GM18951 (cell line): Measurements from ENCODE around the gene PRRG2.

Source experiments
- POLR2A ChIP-seq: IDR thresholded peaks from 4 replicates; pipeline ENCODE4 v1.6.1; 2011; ENCODE audit warnings: mild to moderate bottlenecking; ENCODE audit not compliant: insufficient read length, insufficient read depth; ENCODE audit errors: extremely low read depth
- in situ Hi-C: fragments of 300-500 bp; cut with MboI; formaldehyde crosslinking; loops from one replicate; pipeline ENCODE4 v1.12.0; 2022; ENCODE audit warnings: low sequenced_read_pairs, mixed read lengths, inconsistent platforms; ENCODE audit not compliant: unreplicated experiment

Gene PRRG2

GRCh38 chr19:49588365-49589122, 7.4 kb downstream of the PRRG2 start:
- no peak for TF ChIP-seq POLR2A
- in situ Hi-C loops = no loop called here

DNA sequence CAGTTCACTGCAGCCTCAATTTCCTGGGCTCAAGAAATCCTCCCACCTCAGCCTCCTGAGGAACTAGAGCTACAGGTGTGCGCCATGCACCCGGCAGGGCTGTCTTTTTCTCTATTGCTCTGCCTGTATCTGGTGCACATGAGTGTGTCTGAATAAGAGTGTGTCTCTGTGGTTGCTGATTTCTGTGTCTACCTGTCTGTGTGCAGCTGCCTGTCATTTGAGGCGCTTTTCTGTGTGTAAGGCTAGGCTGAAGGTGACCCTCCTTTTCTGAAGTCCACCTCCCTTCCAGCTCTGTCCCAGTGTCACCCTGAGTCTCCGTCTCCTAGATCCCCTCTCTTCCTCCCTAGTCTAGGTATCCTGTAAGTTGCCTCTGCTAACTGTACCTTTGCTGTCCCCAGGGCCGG, 8.4 kb downstream of the PRRG2 start:
- no peak for TF ChIP-seq POLR2A
- in situ Hi-C loops = no loop called here

- peak; percentile 85 for TF ChIP-seq POLR2A
- in situ Hi-C loops = no loop called here
Measured at GRCh38 chr19:49590071-49590970, 9.2 kb downstream of the PRRG2 start.

GRCh38 chr19:49590971-49591730, 10.0 kb downstream of the PRRG2 start, which contains the start of gene PRR12:
Gene PRR12, plus strand, starts transcription at chr19:49591182. Its CDS starts 473 bp downstream, at chr19:49591655.
- peak; percentile 50 for TF ChIP-seq POLR2A
- in situ Hi-C loops = no loop called here

DNA sequence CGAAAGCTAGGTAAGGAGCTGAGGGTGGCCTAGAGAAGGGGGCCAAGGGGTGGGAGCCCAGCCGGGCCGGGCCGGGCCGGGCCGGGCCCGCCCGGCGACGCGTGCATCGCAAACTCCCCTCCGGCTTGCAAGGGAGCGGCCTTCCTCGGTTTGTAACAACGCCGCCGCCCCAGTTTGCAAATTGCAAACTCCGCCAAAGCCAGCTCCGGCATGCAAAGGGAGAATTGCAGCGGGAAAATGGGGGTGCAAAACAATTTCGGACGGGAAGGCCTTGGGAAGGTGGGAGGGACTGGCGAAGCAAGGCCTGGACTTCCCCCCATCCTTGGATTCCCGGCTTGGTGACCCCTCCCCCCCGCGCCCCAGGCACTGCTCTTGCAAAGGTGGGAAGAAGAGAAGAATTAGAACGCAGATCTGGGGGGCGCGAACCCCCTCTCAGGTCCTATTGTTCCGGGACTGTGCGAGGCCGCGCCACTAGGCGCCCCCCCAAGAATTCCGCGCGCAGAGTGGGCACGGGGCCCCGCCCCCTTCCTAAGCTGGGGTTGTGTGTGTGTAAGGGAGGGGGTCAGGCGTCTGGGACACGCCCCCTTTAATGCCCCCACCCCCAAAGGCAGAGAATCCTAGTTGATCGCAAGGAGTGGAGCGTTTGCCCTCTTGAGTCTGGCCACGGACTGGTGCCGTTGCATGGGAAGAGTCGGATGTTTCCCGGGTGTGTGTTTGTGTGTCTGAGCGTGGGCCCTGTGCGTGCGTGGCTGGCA, 10.8 kb downstream of the PRRG2 start:
- TF ChIP-seq POLR2A = no peak
- in situ Hi-C loops = no loop called here

GRCh38 chr19:49592486-49593232, 11.5 kb downstream of the PRRG2 start:
- TF ChIP-seq POLR2A = no peak
- in situ Hi-C loops = no loop called here

- peak; percentile 40 for TF ChIP-seq POLR2A
- in situ Hi-C loops = no loop called here
Measured at GRCh38 chr19:49593233-49594113, 12.4 kb downstream of the PRRG2 start.

- no peak for TF ChIP-seq POLR2A
- in situ Hi-C loops = no loop called here
Measured at GRCh38 chr19:49594157-49594992, 13.3 kb downstream of the PRRG2 start.

DNA sequence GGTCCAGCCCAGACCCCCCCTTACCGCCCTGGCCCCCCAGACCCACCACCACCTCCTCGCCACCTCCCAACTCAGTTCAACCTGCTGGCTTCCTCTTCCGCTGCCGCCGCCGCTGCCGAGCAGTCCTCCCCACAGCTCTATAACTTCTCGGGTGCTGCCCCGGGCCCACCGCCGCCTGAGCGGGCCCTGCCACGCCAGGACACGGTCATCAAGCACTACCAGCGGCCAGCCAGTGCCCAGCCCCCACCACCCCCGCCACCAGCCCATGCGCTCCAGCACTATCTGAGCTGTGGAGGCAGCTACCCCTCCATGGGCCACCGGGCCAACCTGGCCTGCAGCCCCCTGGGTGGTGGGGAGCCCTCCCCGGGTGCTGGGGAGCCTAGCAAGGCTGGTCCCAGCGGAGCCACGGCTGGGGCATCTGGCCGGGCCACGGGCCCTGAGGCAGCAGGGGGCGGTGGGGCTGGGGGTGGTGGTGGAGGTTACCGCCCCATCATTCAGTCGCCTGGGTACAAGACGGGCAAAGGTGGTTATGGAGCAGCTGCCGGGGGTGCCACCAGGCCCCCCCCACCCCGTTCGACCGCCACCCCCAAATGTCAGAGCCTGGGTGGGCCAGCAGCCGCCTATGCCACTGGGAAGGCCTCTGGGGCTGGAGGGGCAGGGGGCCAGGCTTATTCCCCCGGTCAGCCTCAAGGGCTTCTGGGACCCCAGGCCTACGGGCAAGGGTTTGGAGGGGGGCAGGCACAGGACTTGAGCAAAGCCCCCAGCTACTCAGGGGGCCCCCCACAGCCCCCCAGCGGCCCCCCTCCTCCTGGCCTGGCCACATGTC, 14.1 kb downstream of the PRRG2 start:
- no peak for TF ChIP-seq POLR2A
- in situ Hi-C loops = no loop called here
